ENCODE measurements around the gene PADI3. TPM values are rescaled to one million over a fixed set of nuclear protein-coding genes. Genes with fewer than 3 reads are reported as not detected.

PADI3 gene
- total RNA-seq, 2 donors from 2014 or later: not detected

GRCh38 chr1:17225140-17225539 is 23.8 kb upstream of the PADI3 start:
- H3K4me1 ChIP-seq: no peaks in the 10 kb centered on the region
- DNase-seq (ENCODE audit: low spot score): no peak
- no peaks in the 10 kb centered on the region for H3K27me3 ChIP-seq
- TF ChIP-seq, protein P1, sequence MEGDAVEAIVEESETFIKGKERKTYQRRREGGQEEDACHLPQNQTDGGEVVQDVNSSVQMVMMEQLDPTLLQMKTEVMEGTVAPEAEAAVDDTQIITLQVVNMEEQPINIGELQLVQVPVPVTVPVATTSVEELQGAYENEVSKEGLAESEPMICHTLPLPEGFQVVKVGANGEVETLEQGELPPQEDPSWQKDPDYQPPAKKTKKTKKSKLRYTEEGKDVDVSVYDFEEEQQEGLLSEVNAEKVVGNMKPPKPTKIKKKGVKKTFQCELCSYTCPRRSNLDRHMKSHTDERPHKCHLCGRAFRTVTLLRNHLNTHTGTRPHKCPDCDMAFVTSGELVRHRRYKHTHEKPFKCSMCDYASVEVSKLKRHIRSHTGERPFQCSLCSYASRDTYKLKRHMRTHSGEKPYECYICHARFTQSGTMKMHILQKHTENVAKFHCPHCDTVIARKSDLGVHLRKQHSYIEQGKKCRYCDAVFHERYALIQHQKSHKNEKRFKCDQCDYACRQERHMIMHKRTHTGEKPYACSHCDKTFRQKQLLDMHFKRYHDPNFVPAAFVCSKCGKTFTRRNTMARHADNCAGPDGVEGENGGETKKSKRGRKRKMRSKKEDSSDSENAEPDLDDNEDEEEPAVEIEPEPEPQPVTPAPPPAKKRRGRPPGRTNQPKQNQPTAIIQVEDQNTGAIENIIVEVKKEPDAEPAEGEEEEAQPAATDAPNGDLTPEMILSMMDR (IDR thresholded peaks at IDR 0.05): no peak
- no peak overlapping the region for H3K27ac ChIP-seq
- no peak overlapping the region for H3K4me3 ChIP-seq
- H3K36me3 ChIP-seq: no peaks in the 10 kb centered on the region
- H3K9me3 ChIP-seq: no peaks in the 10 kb centered on the region

- TF ChIP-seq, protein P1 (IDR thresholded peaks at IDR 0.05): no peak
- Histone ChIP-seq H3K4me1 (no peaks in the 10 kb centered on the region), H3K36me3 (no peaks in the 10 kb centered on the region), H3K27ac (no peak overlapping the region), H3K9me3 (no peaks in the 10 kb centered on the region), H3K4me3 (no peak overlapping the region), H3K27me3 (no peaks in the 10 kb centered on the region)
- no peak for DNase-seq (ENCODE audit: low spot score)
Measured at GRCh38 chr1:17227358-17227915, 21.5 kb upstream of the PADI3 start.

- Histone ChIP-seq H3K27me3 (no peaks in the 10 kb centered on the region), H3K4me1 (no peaks in the 10 kb centered on the region), H3K27ac (no peak overlapping the region), H3K9me3 (no peaks in the 10 kb centered on the region), H3K36me3 (no peaks in the 10 kb centered on the region), H3K4me3 (no peak overlapping the region)
- DNase-seq (ENCODE audit: low spot score): no peak
- TF ChIP-seq, protein P1 (IDR thresholded peaks at IDR 0.05): no peak
Measured at GRCh38 chr1:17228619-17229018, 20.3 kb upstream of the PADI3 start.

GRCh38 chr1:17229379-17229778 is 19.5 kb upstream of the PADI3 start:
- Histone ChIP-seq H3K4me1 (no peaks in the 10 kb centered on the region), H3K36me3 (no peaks in the 10 kb centered on the region), H3K27ac (no peak overlapping the region), H3K4me3 (no peak overlapping the region), H3K27me3 (no peaks in the 10 kb centered on the region), H3K9me3 (no peaks in the 10 kb centered on the region)
- no peak for DNase-seq (ENCODE audit: low spot score)
- TF ChIP-seq, protein P1 (IDR thresholded peaks at IDR 0.05): no peak

DNA sequence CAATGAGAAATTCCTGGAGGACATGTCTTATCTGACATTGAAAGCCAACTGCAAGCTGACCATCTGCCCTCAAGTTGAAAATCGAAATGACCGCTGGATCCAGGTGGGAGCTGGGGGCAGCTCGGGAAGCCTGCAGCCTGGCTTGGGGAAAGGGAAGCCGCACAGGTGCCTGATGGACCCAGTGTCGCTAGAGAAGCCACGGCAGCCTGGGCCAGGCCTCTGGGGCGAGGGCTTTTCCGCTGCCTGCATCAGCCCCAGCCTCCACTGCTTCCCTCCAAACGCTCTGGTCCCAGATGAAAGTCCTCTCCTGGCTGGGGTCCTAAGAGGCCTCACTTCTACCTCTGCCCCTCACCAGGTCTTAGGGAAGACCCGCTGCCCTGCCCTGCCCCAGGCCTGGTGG is 18.8 kb upstream of the PADI3 start:
- Histone ChIP-seq H3K4me3 (no peak overlapping the region), H3K27ac (no peak overlapping the region), H3K36me3 (no peaks in the 10 kb centered on the region), H3K9me3 (no peaks in the 10 kb centered on the region), H3K27me3 (no peaks in the 10 kb centered on the region), H3K4me1 (no peaks in the 10 kb centered on the region)
- TF ChIP-seq, protein P1 (IDR thresholded peaks at IDR 0.05): no peak
- DNase-seq (ENCODE audit: low spot score): no peak

- H3K27ac ChIP-seq: no peak overlapping the region
- H3K36me3 ChIP-seq: no peaks in the 10 kb centered on the region
- H3K9me3 ChIP-seq: no peaks in the 10 kb centered on the region
- no peaks in the 10 kb centered on the region for H3K4me1 ChIP-seq
- H3K27me3 ChIP-seq: no peaks in the 10 kb centered on the region
- H3K4me3 ChIP-seq: no peak overlapping the region
- TF ChIP-seq, protein P1 (IDR thresholded peaks at IDR 0.05): no peak
- no peak for DNase-seq (ENCODE audit: low spot score)
Measured at GRCh38 chr1:17230671-17231310, 18.1 kb upstream of the PADI3 start.

Measured in right atrium auricular region (tissue), 2 donors.